ENCODE measurements around the gene TENM3.

GRCh38 chr4:182648766-182649165 is 405.6 kb downstream of the TENM3 start:
- no peak for TF ChIP-seq CTCF (IDR thresholded peaks at IDR 0.05)
- no peak for TF ChIP-seq SP1 (CRISPR knock-in tag; conservative IDR thresholded peaks at IDR 0.05)
- TF ChIP-seq ETV6 (CRISPR knock-in tag; IDR thresholded peaks at IDR 0.05), result no peak
- no peak for TF ChIP-seq E2F1 (CRISPR knock-in tag; IDR thresholded peaks at IDR 0.05)
- no peak for TF ChIP-seq ATF1 (CRISPR knock-in tag; IDR thresholded peaks at IDR 0.05)
- no peak for TF ChIP-seq NR2C2 (CRISPR knock-in tag; IDR thresholded peaks at IDR 0.05)
- no peak for TF ChIP-seq E2F4 (CRISPR knock-in tag; IDR thresholded peaks at IDR 0.05; ENCODE audit: borderline replicate concordance, low read depth)
- TF ChIP-seq MXD4 (CRISPR knock-in tag; IDR thresholded peaks at IDR 0.05; ENCODE audit: borderline replicate concordance), result no peak
- TF ChIP-seq ZBTB21 (CRISPR knock-in tag; IDR thresholded peaks at IDR 0.05; ENCODE audit: borderline replicate concordance), result no peak
- no peak for TF ChIP-seq STAT6 (CRISPR knock-in tag; conservative IDR thresholded peaks at IDR 0.05; ENCODE audit: low read depth)
- no peak for TF ChIP-seq NR3C1 (CRISPR knock-in tag; conservative IDR thresholded peaks at IDR 0.05; ENCODE audit: low read depth)
- TF ChIP-seq TEAD1 (CRISPR knock-in tag; IDR thresholded peaks at IDR 0.05), result no peak
- TF ChIP-seq JUN (CRISPR knock-in tag; IDR thresholded peaks at IDR 0.05), result no peak
- TF ChIP-seq PREB (CRISPR knock-in tag; IDR thresholded peaks at IDR 0.05; ENCODE audit: borderline replicate concordance), result no peak
